GM18511 (cell line): ENCODE measurements around the gene SHANK2.

Source experiments
- ATAC-seq: cut with Tn5 transposase; IDR thresholded peaks from one replicate; pipeline ENCODE4 v1.9.1; 2021; ENCODE audit warnings: mild to moderate bottlenecking, moderate library complexity; ENCODE audit not compliant: unreplicated experiment

Gene SHANK2

GRCh38 chr11:71252269-71252769 lies at the start of gene SHANK2:
Gene SHANK2 (minus strand): TSS chr11:71252577. CDS start chr11:71147326, 105,251 bp downstream.
- no peak for ATAC-seq

GRCh38 chr11:71301858-71302533 lies 49.6 kb upstream of the SHANK2 start:
- ATAC-seq, result no peak

- ATAC-seq, result no peak
Observed at GRCh38 chr11:71301046-71301857, 48.9 kb upstream of the SHANK2 start.

GRCh38 chr11:71300187-71300586 lies 47.8 kb upstream of the SHANK2 start:
- no peak for ATAC-seq

GRCh38 chr11:71298761-71299181 lies 46.4 kb upstream of the SHANK2 start:
- ATAC-seq, result no peak

GRCh38 chr11:71298016-71298550 lies 45.7 kb upstream of the SHANK2 start:
- no peak for ATAC-seq

- ATAC-seq, result no peak
Observed at GRCh38 chr11:71294846-71295600, 42.6 kb upstream of the SHANK2 start.

- no peak for ATAC-seq
Observed at GRCh38 chr11:71293961-71294782, 41.8 kb upstream of the SHANK2 start.

GRCh38 chr11:71286701-71287643 lies 34.6 kb upstream of the SHANK2 start:
- no peak for ATAC-seq

GRCh38 chr11:71285111-71285510 lies 32.7 kb upstream of the SHANK2 start:
- ATAC-seq, result no peak

GRCh38 chr11:71284525-71285092 lies 32.2 kb upstream of the SHANK2 start:
- ATAC-seq, result no peak

- ATAC-seq, result no peak
Observed at GRCh38 chr11:71283971-71284441, 31.6 kb upstream of the SHANK2 start.

- no peak for ATAC-seq
Observed at GRCh38 chr11:71282581-71283351, 30.4 kb upstream of the SHANK2 start.

- no peak for ATAC-seq
Observed at GRCh38 chr11:71281831-71282230, 29.5 kb upstream of the SHANK2 start.

- no peak for ATAC-seq
Observed at GRCh38 chr11:71281204-71281603, 28.8 kb upstream of the SHANK2 start.

- ATAC-seq, result no peak
Observed at GRCh38 chr11:71279916-71280645, 27.7 kb upstream of the SHANK2 start.

- no peak for ATAC-seq
Observed at GRCh38 chr11:71272161-71272560, 19.8 kb upstream of the SHANK2 start.
